ENCODE results near the gene CNN2.

Gene CNN2

DNA sequence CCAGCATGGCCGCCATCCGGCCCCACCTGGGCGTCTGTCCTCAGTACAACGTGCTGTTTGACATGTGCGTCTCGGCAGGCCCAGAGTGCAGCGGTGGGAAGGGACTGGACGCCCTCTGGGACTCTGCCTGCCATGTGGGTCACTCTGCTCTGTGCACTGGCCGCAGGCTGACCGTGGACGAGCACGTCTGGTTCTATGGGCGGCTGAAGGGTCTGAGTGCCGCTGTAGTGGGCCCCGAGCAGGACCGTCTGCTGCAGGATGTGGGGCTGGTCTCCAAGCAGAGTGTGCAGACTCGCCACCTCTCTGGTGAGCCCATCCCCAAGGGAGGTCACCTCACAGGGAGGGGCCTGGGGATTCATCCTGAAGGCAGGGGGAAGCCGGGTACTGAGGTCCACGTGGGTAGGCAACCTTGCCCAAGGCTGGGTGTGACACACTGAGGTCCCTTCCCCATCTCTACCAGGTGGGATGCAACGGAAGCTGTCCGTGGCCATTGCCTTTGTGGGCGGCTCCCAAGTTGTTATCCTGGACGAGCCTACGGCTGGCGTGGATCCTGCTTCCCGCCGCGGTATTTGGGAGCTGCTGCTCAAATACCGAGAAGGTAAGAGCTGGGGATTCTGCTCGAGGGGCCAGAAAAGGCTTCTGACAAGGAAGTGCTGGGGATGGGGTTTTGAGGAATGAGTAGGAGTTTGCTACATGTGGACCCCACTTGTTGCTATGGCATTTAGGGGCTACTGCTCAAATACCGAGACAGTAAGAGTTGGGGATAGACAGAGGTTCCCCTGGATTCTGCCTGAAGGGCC, 24.8 kb downstream of the CNN2 start:
- no peaks in the 10 kb centered on the region for H3K9me3 ChIP-seq (ENCODE audit: severe bottlenecking)
- ATAC-seq (ENCODE audit: low read depth): no peak
- no peak for DNase-seq (ENCODE audit: low spot score)
- TF ChIP-seq, protein P1, sequence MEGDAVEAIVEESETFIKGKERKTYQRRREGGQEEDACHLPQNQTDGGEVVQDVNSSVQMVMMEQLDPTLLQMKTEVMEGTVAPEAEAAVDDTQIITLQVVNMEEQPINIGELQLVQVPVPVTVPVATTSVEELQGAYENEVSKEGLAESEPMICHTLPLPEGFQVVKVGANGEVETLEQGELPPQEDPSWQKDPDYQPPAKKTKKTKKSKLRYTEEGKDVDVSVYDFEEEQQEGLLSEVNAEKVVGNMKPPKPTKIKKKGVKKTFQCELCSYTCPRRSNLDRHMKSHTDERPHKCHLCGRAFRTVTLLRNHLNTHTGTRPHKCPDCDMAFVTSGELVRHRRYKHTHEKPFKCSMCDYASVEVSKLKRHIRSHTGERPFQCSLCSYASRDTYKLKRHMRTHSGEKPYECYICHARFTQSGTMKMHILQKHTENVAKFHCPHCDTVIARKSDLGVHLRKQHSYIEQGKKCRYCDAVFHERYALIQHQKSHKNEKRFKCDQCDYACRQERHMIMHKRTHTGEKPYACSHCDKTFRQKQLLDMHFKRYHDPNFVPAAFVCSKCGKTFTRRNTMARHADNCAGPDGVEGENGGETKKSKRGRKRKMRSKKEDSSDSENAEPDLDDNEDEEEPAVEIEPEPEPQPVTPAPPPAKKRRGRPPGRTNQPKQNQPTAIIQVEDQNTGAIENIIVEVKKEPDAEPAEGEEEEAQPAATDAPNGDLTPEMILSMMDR (IDR thresholded peaks at IDR 0.05; ENCODE audit: poor library complexity, severe bottlenecking): no peak
- H3K4me3 ChIP-seq (ENCODE audit: severe bottlenecking): no peak overlapping the region
- H3K36me3 ChIP-seq (ENCODE audit: low read depth): no peaks in the 10 kb centered on the region
- H3K27me3 ChIP-seq (ENCODE audit: insufficient read depth, poor library complexity, severe bottlenecking): no peaks in the 10 kb centered on the region
- H3K4me1 ChIP-seq (ENCODE audit: insufficient read depth, poor library complexity, severe bottlenecking): no peaks in the 10 kb centered on the region
- H3K27ac ChIP-seq (ENCODE audit: poor library complexity, severe bottlenecking): no peak overlapping the region

DNA sequence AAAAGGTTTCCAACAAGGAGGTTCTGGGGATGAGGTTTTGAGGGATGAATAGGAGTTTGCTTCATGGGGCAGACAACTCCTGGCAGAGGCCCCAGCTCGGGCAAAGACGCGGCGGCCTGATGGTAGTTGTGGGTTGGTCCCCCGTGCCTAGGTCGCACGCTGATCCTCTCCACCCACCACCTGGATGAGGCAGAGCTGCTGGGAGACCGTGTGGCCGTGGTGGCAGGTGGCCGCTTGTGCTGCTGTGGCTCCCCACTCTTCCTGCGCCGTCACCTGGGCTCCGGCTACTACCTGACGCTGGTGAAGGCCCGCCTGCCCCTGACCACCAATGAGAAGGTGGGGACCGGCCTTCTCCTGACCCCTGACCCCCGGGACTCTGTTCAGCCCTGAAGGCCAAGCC, 25.4 kb downstream of the CNN2 start:
- ATAC-seq (ENCODE audit: low read depth): no peak
- TF ChIP-seq, protein P1 (IDR thresholded peaks at IDR 0.05; ENCODE audit: poor library complexity, severe bottlenecking): no peak
- H3K9me3 ChIP-seq (ENCODE audit: severe bottlenecking): no peaks in the 10 kb centered on the region
- no peak overlapping the region for H3K4me3 ChIP-seq (ENCODE audit: severe bottlenecking)
- H3K36me3 ChIP-seq (ENCODE audit: low read depth): no peaks in the 10 kb centered on the region
- H3K27ac ChIP-seq (ENCODE audit: poor library complexity, severe bottlenecking): no peak overlapping the region
- no peak for DNase-seq (ENCODE audit: low spot score)
- H3K27me3 ChIP-seq (ENCODE audit: insufficient read depth, poor library complexity, severe bottlenecking): no peaks in the 10 kb centered on the region
- no peaks in the 10 kb centered on the region for H3K4me1 ChIP-seq (ENCODE audit: insufficient read depth, poor library complexity, severe bottlenecking)

DNA sequence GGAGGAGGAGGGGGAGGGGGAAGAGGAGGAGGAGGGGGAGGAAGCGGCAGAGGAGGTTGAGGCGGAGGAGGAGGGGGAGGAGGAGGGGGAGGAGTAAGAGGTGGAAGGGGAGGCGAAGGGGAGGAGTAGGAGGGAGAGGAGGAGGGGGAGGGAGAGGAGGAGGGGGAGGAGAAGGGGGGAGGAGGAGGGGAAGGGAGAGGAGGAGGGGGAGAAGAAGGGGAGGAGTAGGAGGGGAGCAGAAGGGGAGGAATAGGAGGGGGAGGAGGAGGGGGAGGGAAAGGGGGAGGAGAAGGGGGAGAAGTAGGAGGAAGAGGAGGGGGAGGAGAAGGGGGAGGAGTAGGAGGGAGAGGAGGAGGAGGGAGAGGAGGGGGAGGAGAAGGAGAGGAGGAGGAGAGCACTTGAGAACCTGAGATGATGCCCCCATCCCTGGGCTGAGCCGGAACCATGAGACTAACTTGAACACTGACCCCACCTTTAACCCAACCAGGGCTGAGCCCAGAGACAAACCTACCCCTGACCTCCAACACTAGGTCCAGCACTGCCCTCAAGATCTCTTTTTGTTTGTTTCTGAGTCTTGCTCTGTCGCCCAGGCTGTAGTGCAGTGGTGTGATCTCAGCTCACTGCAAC, 26.1 kb downstream of the CNN2 start:
- TF ChIP-seq, protein P1 (IDR thresholded peaks at IDR 0.05; ENCODE audit: poor library complexity, severe bottlenecking): no peak
- Histone ChIP-seq H3K36me3 (ENCODE audit: low read depth) (no peaks in the 10 kb centered on the region), H3K27ac (ENCODE audit: poor library complexity, severe bottlenecking) (no peak overlapping the region), H3K9me3 (ENCODE audit: severe bottlenecking) (no peaks in the 10 kb centered on the region), H3K4me3 (ENCODE audit: severe bottlenecking) (no peak overlapping the region), H3K4me1 (ENCODE audit: insufficient read depth, poor library complexity, severe bottlenecking) (no peaks in the 10 kb centered on the region), H3K27me3 (ENCODE audit: insufficient read depth, poor library complexity, severe bottlenecking) (no peaks in the 10 kb centered on the region)
- peak; percentile 21; the same call in 1 of the 3 replicates for ATAC-seq (ENCODE audit: low read depth)
- no peak for DNase-seq (ENCODE audit: low spot score)

DNA sequence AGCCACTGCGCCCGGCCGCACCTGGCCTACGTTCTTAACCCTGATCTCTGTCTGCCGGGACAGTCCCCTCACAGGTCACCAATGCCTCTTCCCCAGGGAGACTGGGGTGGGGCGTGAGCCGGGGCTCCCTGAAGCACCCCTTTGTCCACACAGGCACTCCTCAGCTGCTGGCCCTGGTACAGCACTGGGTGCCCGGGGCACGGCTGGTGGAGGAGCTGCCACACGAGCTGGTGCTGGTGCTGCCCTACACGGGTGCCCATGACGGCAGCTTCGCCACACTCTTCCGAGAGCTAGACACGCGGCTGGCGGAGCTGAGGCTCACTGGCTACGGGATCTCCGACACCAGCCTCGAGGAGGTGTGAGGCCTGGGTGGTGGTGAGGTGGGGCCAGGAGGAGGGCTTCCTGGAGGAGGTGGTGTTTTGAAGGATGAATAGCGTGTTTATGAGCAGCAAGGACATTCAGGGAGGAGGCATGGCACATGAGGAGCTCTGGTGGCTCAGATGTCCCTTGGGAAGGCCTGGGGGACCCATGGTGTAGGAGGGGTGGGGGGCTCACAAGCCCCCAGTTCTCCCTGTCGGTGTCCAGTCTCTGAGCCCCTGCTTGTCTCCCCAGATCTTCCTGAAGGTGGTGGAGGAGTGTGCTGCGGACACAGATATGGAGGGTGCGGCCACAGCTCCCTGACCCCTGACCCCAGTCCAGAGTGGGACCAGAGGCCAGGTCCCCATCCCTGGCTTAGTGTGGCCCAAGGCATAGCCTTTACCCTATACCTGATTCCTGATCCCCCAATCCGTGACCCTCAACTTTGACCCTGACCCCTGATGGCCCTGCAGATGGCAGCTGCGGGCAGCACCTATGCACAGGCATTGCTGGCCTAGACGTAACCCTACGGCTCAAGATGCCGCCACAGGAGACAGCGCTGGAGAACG, 27.0 kb downstream of the CNN2 start:
- DNase-seq (ENCODE audit: low spot score) (no peak), ATAC-seq (ENCODE audit: low read depth) (no peak)
- Histone ChIP-seq H3K27ac (ENCODE audit: poor library complexity, severe bottlenecking) (no peak overlapping the region), H3K27me3 (ENCODE audit: insufficient read depth, poor library complexity, severe bottlenecking) (no peaks in the 10 kb centered on the region), H3K36me3 (ENCODE audit: low read depth) (no peaks in the 10 kb centered on the region), H3K4me1 (ENCODE audit: insufficient read depth, poor library complexity, severe bottlenecking) (no peaks in the 10 kb centered on the region), H3K9me3 (ENCODE audit: severe bottlenecking) (no peaks in the 10 kb centered on the region), H3K4me3 (ENCODE audit: severe bottlenecking) (no peak overlapping the region)
- TF ChIP-seq, protein P1 (IDR thresholded peaks at IDR 0.05; ENCODE audit: poor library complexity, severe bottlenecking): no peak

Measured in RWPE2 (cell line).